GM23248 (cell line): ENCODE results near the gene AFAP1.

Experiments
- EZH2 ChIP-seq: fragments of 200-600 bp; sonication (generic); IDR thresholded peaks from 2 replicates; pipeline ENCODE4 v1.6.1; 2018; ENCODE audit warnings: antibody characterized with exemption, mild to moderate bottlenecking; ENCODE audit not compliant: insufficient read depth, poor library complexity, severe bottlenecking
- EZH2phosphoT487 ChIP-seq: fragments of 200-600 bp; sonication (generic); IDR thresholded peaks from 2 replicates; pipeline ENCODE4 v1.6.1; 2018; ENCODE audit warnings: antibody characterized with exemption, moderate library complexity, mild to moderate bottlenecking, low read depth; ENCODE audit not compliant: insufficient read depth

- TF ChIP-seq EZH2 (no peak), EZH2phosphoT487 (no peak)
Observed at GRCh38 chr4:7745301-7745885, 194.3 kb downstream of the AFAP1 start.
